ENCODE measurements around the gene ATP13A3.
"Not testable (repeated sequence)": the region's sequence is repeated elsewhere in the genome, so short reads cannot be mapped to it uniquely, and the experiment has no call there.

GRCh38 chr3:194520201-194520600, 33.4 kb upstream of the ATP13A3 start:
- TF ChIP-seq CTCF, POLR2A (IDR thresholded peaks at IDR 0.05): not testable (repeated sequence)

Data from esophagus squamous epithelium (tissue), 4 donors.